Keratinocyte (primary cell): ENCODE measurements around the gene NKX2-4.

Experiments used
- EZH2 ChIP-seq: IDR thresholded peaks from one replicate; pipeline ENCODE4 v1.6.1; 2012; ENCODE audit warnings: inconsistent platforms, mild to moderate bottlenecking, low read length, moderate library complexity
- TF ChIP-seq, protein P1 (sequence below), 3 experiments: IDR thresholded peaks in 1 of 3; conservative IDR thresholded peaks in 1 of 3; optimal IDR thresholded peaks in 1 of 3; 2 replicates in 2 of 3; 3 replicates in 1 of 3; pipeline versions ENCODE3 to v1.5.1; 2011; ENCODE audit warnings: low read length in 3 of 3, mild to moderate bottlenecking in 3 of 3, moderate library complexity in 2 of 3, control low read depth in 1 of 3, inconsistent platforms in 1 of 3; ENCODE audit not compliant: insufficient read depth in 2 of 3; ENCODE audit errors: extremely low read depth in 1 of 3

DNA sequence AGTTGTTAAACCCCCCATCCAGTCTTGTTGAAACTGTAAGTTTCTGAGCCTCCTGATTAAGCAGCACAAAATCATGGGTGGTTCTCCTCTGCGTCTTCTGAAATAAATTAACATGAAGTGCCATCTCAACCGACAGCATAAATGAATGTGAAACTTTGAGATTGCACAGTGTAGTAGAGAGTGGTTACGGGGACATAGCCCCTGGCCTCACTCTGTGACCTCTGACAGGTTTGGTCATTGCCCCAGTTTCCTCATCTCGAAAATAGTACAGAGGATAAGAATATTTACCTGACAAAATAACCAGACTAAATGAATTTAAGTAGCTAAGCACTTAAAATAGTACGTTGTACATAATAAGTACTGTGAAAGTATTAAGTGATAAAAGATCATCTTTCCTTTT, 19.1 kb downstream of the NKX2-4 start:
- TF ChIP-seq, protein P1, sequence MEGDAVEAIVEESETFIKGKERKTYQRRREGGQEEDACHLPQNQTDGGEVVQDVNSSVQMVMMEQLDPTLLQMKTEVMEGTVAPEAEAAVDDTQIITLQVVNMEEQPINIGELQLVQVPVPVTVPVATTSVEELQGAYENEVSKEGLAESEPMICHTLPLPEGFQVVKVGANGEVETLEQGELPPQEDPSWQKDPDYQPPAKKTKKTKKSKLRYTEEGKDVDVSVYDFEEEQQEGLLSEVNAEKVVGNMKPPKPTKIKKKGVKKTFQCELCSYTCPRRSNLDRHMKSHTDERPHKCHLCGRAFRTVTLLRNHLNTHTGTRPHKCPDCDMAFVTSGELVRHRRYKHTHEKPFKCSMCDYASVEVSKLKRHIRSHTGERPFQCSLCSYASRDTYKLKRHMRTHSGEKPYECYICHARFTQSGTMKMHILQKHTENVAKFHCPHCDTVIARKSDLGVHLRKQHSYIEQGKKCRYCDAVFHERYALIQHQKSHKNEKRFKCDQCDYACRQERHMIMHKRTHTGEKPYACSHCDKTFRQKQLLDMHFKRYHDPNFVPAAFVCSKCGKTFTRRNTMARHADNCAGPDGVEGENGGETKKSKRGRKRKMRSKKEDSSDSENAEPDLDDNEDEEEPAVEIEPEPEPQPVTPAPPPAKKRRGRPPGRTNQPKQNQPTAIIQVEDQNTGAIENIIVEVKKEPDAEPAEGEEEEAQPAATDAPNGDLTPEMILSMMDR (optimal IDR thresholded peaks at IDR 0.05 in 1 of 3, IDR thresholded peaks at IDR 0.05 in 1 of 3, conservative IDR thresholded peaks at IDR 0.05 in 1 of 3; ENCODE audit: extremely low read depth in 1 of 3, insufficient read depth in 2 of 3, low read length in 3 of 3): no peak
- no peak for TF ChIP-seq EZH2
